Activated CD8-positive, alpha-beta memory T cell treated with anti-CD3 and anti-CD28 coated beads for 24 hours (primary cell): ENCODE data around the gene VSIR.

Experiments used
- DNase-seq: peaks from one replicate; pipeline ENCODE4 v3.0.0-alpha.2; 2020

The VSIR gene

DNA sequence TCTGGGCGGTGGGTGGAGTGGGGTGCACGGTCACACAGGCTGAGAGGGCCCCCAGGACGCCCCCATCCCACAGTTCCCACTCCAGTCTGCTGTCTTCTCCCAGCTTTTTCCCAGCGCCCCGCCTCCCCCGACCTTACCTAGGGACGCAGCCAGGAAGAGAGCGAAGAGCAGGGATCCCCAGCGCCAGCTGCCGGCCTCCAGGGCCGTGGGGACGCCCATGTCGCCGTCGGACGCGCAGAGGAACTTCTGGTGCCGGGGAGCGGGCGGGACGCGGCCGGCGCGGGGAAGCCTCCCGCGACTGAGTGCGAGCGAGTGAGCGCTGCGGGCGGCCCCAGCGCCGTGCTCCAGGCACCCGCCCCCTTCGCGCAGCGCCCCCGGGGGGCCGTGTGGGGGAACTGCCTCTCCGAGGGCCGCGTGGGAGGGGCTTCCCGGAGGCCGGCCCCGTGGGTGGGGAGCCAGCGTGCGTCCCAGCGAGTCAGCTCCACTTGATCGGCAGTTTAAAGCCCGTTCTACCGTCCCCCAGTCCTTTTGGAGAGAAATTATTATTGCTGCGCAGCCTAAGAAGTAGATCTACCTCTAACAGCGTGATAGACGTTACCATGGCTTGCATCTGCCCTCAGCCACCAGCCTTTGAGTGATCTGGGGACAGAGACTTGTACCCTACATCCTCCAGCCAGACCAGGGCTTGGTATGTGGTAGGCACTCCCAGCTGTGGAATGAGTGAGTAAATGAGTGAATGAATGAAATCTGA is at the start of gene VSIR:
VSIR (minus strand) TSS at position 300 of the 751 bp plus-strand sequence; CDS start at position 219, 81 bp downstream.
- DNase-seq = peak; percentile 100

DNA sequence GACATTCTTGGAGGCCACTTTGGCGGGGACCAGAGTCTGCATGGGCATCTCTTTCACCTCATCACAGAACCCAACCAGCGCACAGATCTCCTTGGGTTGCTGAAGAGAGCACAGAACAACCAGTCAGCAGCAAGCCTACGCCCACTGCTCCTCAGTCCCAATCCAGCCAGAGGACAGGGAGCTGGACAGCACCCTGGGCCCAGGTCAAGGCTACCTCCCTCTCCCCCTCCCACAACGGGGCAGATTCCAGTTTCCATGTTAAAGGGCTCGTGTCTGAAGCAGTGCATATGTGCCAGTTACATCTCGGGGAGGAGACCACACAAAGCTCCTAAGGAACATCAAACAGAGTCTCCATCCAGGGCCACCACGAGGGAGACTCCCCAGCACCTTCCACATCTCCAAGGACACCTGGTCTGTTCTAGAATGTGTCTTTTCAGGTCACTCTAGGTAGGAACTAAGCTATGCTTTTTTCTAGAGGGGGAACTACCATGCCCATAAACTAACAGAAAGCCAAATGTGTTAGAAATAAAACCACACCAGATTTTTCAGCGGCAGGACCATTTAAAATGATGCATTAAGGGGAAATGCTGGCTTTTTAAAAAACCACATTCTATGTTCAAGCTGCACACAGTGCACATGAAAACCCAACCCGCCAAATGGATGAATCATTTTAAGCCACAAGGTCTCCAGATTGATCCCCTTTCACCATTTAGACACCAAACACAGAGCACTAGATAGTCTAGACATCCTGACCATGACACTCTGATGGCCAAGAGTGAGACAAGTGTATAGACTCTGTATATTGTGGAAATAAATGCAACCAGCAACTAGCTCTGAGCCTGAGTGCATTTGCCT is 48.8 kb upstream of the VSIR start:
- DNase-seq = no peak

DNA sequence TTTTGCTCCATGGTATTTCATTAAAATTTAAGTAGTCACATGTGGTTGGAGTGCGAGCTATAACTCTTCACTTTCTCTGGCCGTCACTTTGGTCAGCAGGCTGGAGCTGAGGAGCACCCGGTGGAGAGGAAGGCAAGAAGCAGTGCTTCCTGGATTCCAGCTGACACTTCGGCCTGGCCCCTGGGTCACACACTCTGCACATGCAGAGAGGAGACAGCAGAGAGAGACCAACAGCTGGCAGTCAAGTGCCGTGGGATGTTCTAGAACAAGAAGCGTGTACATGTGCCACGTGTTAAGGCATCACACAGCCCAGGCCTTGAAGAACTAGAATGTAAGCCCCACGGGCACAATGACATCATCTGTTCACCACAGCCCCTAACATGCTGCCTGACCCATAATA is 47.6 kb upstream of the VSIR start:
- no peak for DNase-seq

DNA sequence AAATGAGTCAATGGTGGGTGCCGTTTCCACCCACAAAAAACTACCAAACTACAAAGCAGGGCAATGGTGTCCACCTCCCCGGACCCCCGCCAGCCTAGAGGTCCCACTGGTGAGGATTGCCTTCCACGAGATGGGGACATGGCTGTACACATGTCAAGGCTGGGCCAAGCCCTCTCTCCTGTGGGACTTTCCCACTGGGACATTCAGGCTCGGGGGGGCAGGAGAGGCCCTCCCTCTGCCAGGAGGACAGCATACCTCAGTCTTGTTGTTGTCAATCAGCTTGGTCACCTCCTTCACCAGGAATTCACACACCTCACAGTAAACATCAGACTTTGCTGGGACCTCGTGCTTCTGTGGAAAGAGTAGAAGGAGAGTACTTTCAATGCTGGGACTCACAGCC is 46.7 kb upstream of the VSIR start:
- no peak for DNase-seq

DNA sequence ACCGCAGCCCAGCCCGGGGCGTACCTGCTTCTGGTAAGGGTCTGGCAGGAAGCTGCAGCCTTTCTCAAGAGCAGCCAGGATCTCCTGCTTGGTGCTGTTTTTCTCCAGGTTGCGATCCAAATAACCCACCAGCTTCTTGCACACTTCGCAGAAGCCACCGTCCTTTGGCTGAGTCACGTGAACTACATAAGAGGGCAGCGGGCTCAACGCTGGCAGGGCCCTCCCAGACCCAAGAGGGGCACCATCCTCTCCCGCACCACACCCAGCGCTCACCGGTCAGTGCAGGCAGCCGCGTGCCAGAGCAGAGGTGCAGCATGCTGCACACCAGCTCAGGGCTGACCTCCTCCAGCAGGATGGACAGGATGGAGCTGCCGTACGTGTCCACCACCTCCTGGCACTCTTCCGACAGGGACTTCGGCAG is 46.1 kb upstream of the VSIR start:
- DNase-seq = no peak

DNA sequence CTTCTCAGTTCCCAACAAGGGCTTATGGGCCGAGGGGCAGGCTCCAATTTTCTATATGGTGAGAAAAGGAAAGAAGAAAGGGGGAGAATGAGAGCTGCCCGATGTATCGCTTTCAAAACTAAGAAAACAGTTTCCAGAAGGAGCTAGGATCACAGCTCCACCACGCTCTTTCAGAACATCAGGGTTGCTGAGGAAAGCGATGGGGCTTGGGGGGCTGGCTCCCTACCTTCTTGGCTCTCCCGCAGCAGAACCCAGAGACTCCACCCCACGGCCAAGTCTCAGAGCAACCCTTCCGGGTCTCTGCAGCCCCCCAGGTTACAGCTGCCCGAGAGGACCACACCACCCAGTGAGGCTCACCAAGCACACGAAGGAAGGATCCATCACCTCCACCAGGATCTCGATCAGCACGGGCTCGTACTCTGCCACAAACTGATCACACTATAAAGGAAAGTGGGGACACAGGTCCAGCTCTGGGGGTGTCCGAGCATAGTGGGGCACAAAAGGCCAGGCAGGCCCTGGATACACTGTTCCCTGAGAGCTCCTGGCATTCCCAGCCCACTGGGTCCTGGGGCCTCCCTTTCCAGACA is 45.4 kb upstream of the VSIR start:
- no peak for DNase-seq

DNA sequence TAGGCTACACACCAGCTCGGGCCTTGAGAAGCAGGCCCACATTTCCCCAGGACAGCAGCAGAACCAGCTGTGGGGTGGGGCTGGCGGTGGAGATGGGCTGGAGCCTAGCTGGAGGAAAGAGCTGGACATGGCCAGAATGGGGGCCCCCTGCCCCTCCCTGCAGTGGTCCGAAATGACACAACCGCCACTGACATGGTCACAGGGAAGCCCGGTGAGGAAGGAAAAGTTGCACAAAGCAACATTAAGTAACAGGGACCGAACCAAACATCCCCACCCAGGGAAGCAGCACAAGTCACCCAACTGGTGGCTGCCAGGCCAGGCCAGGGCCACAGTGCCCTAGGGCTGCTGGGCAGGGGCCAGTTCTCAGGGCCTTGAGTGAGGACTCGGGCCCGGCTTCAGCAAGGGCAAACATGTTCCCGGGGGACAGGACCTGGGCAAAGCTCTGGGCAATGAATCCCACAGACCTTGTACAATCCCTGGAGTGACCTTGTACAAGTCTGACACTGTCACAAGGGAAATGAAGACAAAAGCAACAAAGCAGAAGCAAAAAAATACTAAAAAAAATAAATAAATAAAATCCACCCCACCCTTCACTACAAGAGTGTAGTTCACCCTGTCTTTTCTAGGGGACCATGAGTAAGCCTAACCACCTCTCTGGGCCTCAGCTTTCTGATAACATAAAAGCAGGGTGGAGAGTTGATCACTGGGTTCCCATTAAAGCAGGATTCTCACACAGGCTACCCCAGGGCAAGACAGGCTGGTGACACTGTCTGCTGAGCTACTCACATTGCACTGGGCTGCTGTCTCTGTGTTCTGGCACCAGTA is 44.7 kb upstream of the VSIR start:
- no peak for DNase-seq

DNA sequence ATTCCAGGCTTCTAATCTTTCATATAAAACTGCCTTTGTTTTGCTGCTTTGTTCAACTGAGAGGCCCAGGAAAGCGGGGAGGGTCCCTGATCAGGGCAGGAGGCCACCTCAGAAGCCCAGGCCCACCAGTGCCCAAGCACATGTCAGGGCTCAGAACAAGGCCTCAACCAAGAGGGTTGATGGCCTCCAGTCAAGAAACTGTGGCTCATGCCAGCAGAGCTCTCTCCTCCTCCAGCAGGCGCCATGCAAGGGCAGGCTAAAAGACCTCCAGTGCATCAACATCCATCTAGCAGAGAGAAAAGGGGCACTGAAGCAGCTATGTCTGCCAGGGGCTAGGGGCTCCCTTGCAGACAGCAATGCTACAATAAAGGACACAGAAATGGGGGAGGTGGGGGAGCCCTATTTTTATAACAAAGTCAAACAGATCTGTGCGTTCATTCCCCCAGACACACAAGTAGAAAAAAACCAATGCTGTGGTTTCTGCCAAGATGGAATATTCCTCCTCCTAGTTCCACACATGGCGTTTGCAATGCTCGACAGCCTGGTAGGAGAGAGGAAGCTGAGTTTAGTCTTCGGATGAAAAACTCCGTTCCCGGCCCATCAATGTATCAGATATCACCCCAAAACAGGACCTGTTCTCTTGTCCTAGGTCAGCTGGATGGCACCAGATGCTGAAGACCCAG is 43.8 kb upstream of the VSIR start:
- no peak for DNase-seq

DNA sequence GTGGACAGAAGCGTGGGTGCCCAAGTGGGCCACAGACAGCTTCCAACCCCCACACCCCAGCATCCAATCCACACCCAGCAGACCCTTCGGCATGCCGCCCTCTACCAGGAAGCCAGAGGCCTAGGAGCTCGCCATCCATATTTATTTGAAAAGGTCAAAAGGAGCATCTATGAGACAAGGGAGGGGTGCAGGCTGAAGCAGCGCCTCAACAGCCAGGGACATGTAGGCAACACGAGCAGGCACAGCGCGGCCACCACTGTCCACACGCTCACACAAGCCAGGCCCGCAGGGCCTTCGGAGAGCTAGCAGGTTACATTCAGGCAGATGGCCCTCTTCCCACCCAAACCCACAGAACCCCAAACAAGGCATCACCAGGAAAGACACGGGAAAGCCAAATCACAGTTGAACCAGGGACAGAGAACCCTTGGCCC is 43.1 kb upstream of the VSIR start:
- DNase-seq = no peak

DNA sequence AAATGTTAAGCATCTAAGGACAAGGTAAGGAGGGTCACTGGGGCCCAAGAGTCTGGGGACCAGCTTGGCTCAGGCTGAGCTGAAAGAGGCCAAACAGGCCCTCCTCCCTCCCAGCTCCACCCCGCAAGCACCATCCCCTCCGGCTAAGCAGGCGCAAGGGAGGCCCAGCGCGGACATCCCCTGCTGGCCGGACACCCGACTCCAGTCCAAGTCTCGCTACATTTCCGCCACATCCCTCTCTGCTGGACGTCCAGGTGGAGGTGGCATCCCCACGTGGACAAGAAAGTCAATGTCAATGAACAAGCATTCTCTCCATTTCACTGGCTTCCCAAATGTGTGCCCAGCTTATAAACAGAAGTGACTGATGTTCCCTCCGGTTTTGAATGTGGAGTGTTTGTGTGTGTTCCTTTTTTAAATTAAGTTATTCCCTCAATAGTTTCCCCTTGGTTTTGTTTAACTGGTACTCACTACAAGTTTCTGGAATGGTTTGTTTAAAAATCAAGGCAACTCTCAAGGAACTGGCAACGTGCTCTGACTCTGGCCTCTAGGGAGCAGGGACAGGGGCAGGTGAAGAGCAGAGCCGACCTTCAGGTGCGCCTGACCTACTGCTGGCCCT is 42.3 kb upstream of the VSIR start:
- no peak for DNase-seq

DNA sequence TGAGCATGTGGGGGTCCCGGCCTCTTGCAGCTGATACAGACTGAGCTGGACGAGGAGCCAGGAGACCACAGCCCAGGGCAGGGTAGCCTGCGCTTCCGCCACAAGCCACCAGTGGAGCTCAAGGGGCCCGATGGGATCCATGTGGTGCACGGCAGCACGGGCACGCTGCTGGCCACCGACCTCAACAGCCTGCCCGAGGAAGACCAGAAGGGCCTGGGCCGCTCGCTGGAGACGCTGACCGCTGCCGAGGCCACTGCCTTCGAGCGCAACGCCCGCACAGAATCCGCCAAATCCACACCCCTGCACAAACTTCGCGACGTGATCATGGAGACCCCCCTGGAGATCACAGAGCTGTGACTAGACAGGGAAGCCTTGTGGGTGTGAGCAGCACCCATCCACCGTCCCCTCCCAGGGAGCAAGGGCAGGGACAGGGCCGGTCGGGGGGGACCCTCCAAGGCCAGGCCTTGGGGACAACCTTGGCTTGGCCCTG is 41.6 kb upstream of the VSIR start:
- DNase-seq = no peak

DNA sequence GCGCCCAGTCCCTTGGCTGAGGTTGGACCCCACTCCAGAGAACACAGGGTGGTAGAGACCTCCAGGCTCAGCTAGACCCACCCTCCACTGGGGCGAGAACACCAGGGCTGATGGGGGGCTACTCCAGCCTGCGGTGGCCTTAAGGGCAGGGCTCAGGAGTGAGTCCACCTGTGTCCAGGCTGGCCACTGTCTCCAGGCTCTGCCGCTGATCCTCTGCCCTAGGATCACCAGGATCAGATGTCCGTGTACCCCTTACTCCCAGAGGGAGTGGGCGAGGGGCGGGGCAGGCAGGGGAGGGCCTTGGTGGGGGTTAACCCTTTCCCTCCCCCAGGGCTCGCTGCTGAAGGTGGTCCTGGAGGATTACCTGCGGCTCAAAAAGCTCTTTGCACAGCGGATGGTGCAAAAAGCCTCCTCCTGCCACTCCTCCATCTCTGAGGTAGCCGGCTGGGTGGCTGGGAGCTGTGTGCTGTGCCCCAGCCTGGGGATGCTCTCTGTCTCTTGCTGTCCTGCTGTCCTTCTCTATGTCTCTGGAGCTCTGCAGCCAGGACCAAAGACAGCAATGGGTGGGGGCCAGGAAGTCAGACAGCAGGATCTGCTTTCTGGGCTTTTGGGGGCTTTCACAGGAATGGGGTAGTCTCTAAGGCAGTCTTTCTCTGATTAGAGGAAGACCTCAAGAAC is 39.7 kb upstream of the VSIR start:
- DNase-seq = no peak

DNA sequence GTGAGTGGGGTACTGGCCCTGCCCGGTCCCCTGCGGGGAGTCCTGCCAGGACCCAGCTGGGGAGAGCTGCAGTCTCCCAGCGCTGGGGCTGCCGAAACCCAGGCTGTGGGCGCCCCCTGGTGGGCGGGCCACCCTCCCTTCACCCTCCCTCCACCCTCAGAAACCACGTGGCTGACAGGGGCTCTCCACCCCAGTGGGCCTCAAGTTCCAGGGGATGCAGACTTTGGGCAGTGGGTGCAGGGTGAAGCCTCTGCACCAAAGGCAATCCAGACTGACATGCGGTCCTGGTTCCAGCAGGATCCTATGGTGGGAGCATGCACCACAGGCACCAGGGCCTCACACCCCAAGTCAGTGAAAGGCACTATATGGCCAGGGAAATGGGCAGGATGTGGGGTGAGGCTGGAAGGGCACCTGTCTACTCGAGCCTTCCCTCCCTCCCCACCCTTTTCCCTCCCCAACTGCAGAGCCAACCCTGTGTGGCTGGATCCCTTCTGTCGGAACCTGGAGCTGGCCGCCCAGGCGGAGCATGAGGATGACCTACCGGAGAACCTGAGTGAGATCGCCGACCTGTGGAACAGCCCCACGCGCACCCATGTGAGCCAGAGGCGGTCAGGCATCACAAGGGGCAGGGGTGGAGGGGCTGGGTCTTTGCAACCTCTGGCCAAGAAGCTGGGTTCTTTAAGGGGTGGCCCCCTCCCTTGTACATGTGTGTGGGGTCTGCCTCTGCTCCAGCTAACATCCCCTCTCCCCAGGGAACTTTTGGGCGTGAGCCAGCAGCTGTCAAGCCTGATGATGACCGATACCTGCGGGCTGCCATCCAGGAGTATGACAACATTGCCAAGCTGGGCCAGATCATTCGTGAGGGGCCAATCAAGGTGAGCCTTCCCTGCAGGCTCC is 38.9 kb upstream of the VSIR start:
- peak; percentile 95 for DNase-seq

DNA sequence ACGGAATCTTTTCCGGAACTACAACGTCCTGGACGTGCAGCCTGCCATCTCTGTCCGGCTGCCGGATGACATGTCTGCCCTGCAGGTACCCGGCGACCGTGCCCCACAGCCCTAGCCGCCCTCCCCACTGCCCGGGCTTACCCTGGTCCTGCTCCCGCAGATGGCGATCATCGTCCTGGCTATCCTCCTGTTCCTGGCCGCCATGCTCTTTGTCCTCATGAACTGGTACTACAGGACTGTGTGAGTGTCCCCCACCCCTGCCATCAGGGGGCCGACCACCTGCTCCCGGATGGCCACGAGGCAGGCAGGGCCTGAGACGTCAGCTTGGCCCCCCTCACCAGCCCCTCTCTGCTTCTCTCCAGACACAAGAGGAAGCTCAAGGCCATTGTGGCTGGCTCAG is 38.0 kb upstream of the VSIR start:
- DNase-seq = no peak

DNA sequence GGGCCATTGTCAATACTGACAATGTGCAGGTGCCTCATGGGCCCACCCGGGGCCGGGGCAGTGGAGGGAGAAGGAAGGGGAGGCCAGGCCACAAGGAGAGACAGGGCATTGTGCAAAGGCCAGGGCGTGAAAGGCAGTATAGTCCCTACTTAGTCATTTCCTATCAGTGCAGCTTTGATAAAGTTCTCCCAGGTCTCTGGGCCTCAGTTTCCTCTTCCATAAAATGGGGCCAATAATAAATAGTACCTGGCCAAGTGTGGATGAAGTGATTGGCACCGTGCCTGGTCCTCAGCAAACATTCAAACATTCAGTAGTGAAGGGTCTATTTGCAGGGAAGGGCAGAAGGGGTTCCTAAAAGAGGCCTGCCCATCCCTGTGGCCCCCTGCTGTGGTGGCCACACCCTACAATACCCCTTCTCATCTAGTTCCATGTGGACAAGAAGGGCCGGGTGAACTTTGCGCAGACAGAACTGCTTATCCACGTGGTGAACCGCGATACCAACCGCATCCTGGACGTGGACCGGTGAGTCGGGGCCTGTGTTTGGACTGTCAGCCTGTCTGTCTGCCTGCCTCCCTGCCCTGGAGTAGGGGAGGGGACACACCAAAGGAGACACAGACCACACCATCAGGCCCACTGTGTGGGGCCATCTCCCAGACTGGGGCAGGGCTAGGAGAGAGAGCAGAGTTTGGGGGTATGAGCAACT is 36.9 kb upstream of the VSIR start:
- DNase-seq = no peak

DNA sequence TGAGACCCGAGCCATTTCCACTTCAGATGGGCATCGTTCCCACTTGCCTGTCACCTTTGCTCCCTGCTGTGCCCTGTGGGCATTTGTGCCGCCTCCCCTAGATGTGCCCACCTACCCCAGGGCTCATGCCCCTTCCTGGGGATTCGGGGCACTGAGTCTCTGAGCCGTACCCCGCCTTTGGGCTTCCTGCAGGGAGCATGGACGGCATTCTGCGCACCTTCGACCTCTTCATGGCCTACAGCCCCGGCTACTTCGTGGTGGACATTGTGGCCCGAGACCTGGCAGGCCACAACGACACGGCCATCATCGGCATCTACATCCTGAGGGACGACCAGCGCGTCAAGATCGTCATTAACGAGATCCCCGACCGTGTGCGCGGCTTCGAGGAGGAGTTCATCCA is 36.3 kb upstream of the VSIR start:
- DNase-seq = no peak

DNA sequence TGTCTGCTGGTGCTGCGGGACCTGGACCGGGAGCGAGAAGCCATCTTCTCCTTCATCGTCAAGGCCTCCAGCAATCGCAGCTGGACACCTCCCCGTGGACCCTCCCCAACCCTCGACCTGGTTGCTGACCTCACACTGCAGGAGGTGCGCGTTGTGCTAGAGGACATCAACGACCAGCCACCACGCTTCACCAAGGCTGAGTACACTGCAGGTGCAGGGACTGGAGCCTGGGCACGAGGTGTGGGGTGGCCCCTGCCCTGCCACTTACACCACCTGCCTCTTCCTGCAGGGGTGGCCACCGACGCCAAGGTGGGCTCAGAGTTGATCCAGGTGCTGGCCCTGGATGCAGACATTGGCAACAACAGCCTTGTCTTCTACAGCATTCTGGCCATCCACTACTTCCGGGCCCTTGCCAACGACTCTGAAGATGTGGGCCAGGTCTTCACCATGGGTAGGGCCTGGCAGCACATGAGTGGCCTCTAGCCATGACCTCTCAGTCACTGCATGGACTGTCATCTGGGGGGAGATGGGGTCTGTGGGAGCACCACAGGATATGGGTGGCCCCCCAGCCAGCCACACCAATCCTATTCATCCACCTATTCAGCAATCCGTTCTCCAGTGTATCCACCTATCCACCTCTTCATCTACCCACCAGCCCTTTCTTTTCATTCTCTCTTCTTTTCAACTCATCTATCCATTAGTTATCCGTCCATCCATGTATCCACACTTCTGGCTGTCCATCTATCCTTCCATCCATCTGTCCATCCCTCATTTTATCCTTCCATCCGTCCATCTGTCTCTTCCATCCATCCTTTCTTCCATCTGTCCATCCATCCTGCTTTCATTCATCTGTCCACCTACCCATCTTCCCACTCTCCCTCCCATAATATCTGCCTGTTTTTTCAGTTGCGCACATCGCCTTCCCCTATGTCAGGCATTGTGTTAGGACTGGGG is 34.5 kb upstream of the VSIR start:
- DNase-seq = no peak
